ENCODE measurements around the gene LIN7B. TPM values are rescaled to one million over a fixed set of nuclear protein-coding genes. Genes with fewer than 3 reads are reported as not detected.

LIN7B gene
- total and polyA plus RNA-seq, 9 of the 15 experiments (the other 6 are each of a cell fraction or from before 2014, with no cell fraction given) = 0.89 to 15.7 (median 4.0) TPM

- TF ChIP-seq, protein P1, sequence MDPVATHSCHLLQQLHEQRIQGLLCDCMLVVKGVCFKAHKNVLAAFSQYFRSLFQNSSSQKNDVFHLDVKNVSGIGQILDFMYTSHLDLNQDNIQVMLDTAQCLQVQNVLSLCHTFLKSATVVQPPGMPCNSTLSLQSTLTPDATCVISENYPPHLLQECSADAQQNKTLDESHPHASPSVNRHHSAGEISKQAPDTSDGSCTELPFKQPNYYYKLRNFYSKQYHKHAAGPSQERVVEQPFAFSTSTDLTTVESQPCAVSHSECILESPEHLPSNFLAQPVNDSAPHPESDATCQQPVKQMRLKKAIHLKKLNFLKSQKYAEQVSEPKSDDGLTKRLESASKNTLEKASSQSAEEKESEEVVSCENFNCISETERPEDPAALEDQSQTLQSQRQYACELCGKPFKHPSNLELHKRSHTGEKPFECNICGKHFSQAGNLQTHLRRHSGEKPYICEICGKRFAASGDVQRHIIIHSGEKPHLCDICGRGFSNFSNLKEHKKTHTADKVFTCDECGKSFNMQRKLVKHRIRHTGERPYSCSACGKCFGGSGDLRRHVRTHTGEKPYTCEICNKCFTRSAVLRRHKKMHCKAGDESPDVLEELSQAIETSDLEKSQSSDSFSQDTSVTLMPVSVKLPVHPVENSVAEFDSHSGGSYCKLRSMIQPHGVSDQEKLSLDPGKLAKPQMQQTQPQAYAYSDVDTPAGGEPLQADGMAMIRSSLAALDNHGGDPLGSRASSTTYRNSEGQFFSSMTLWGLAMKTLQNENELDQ (CRISPR knock-in tag; IDR thresholded peaks at IDR 0.05; ENCODE audit: borderline replicate concordance) = no peak
- TF ChIP-seq TSC22D4 (tag; IDR thresholded peaks at IDR 0.05) = no peak
- TF ChIP-seq ZBTB2 (IDR thresholded peaks at IDR 0.05) = peak; percentile 98
- TF ChIP-seq, protein P2, sequence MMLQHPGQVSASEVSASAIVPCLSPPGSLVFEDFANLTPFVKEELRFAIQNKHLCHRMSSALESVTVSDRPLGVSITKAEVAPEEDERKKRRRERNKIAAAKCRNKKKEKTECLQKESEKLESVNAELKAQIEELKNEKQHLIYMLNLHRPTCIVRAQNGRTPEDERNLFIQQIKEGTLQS (IDR thresholded peaks at IDR 0.05) = no peak
- TF ChIP-seq, protein P2 (CRISPR knock-in tag; conservative IDR thresholded peaks at IDR 0.05) = no peak; the same call in 1 of the 2 replicates
- TF ChIP-seq HINFP (tag; conservative IDR thresholded peaks at IDR 0.05; ENCODE audit: low read depth) = no peak
- no peak for TF ChIP-seq ZNF212 (CRISPR knock-in tag; IDR thresholded peaks at IDR 0.05)
- no peak; the same call in none of the 2 replicates for TF ChIP-seq JUND (IDR thresholded peaks at IDR 0.05; ENCODE audit: borderline replicate concordance, low read depth, low read length)
- no peak; the same call in 2 of the 3 replicates for TF ChIP-seq JUND (tag; IDR thresholded peaks at IDR 0.05; ENCODE audit: borderline replicate concordance, low read depth, low read length)
- no peak for TF ChIP-seq ZNF644 (tag; IDR thresholded peaks at IDR 0.05; ENCODE audit: low read depth)
- TF ChIP-seq, protein P3, sequence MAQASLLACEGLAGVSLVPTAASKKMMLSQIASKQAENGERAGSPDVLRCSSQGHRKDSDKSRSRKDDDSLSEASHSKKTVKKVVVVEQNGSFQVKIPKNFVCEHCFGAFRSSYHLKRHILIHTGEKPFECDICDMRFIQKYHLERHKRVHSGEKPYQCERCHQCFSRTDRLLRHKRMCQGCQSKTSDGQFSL (CRISPR knock-in tag; IDR thresholded peaks at IDR 0.05) = peak; percentile 76; the same call in 1 of the 2 replicates
- TF ChIP-seq, protein P3 (tag; IDR thresholded peaks at IDR 0.05) = 0 out of 4 replicates have a peak, but pooled peaks of 1 of the 2 experiments have one; percentile 33
- TF ChIP-seq RBM14 (IDR thresholded peaks at IDR 0.05; ENCODE audit: borderline replicate concordance, insufficient read depth, low read depth, low read length) = no peak
- no peak for TF ChIP-seq ZNF586 (CRISPR knock-in tag; conservative IDR thresholded peaks at IDR 0.05)
- TF ChIP-seq ERF (CRISPR knock-in tag; IDR thresholded peaks at IDR 0.05) = 0 out of 2 replicates have a peak, but pooled peaks have one; percentile 83
- TF ChIP-seq SPI1 (IDR thresholded peaks at IDR 0.05; ENCODE audit: borderline replicate concordance, low read depth, low read length) = 0 out of 2 replicates have a peak, but pooled peaks have one; percentile 15
- peak; percentile 42; the same call in 1 of the 2 replicates for TF ChIP-seq LCOR (CRISPR knock-in tag; IDR thresholded peaks at IDR 0.05)
- no peak for TF ChIP-seq SP2 (IDR thresholded peaks at IDR 0.05; ENCODE audit: extremely low read depth, low read depth, low read length, poor library complexity, severe bottlenecking)
- peak; percentile 88 for TF ChIP-seq EGR1 (conservative IDR thresholded peaks at IDR 0.05)
Measured at GRCh38 chr19:49085020-49085867, 28.9 kb upstream of the LIN7B start, which contains the start of gene SNRNP70 (continued).
